Kidney (tissue), 14 donors: Measurements from ENCODE around the gene SENP2. TPM values are rescaled to one million over a fixed set of nuclear protein-coding genes. Genes with fewer than 3 reads are reported as not detected.

Experiments used
- DNase-seq, 5 donors: peaks; one replicate each; pipeline ENCODE4 v3.0.0-alpha.2; 2013 to 2020
- FAIRE-seq: peaks from 2 replicates; lab custom pipeline; 2012; peaks lifted over from hg19 to GRCh38; lab: Jason Lieb, UNC
- H3K27ac ChIP-seq, 2 donors: one replicate each; pipeline ENCODE4 v1.7.0; 2013; ENCODE audit warnings: low read depth in 2 of 2, low read length in 2 of 2, inconsistent platforms in 1 of 2
- H3K27me3 ChIP-seq: one replicate; pipeline ENCODE4 v1.7.1; 2013; ENCODE audit warnings: low read length, inconsistent platforms; ENCODE audit not compliant: control insufficient read depth, insufficient read depth
- H3K36me3 ChIP-seq, 3 donors: one replicate each; pipeline versions ENCODE4 v1.7.0 to v1.7.1; 2013; ENCODE audit warnings: low read length in 3 of 3, control low read depth in 1 of 3, inconsistent platforms in 1 of 3; ENCODE audit not compliant: insufficient read depth in 3 of 3, control insufficient read depth in 2 of 3
- H3K4me1 ChIP-seq, 3 donors: one replicate each; pipeline versions ENCODE4 v1.7.0 to v1.7.1; 2013; ENCODE audit warnings: low read length in 3 of 3, inconsistent platforms in 1 of 3, low read depth in 1 of 3; ENCODE audit not compliant: control insufficient read depth in 2 of 3, insufficient read depth in 2 of 3
- H3K4me3 ChIP-seq, 3 donors: one replicate each; pipeline versions ENCODE4 v1.7.0 to v1.8.1; 2013; ENCODE audit warnings: low read length in 3 of 3, control low read depth in 1 of 3, inconsistent platforms in 1 of 3
- H3K9ac ChIP-seq, 3 donors: one replicate each; pipeline versions ENCODE4 v1.7.0 to v1.7.1; 2013; ENCODE audit warnings: low read length in 3 of 3, control low read depth in 1 of 3, inconsistent platforms in 1 of 3
- H3K9me3 ChIP-seq, 3 donors: one replicate each; pipeline versions ENCODE4 v1.7.0 to v1.7.1; 2013; ENCODE audit warnings: low read length in 3 of 3, control low read depth in 1 of 3, inconsistent platforms in 1 of 3; ENCODE audit not compliant: control insufficient read depth in 2 of 3, insufficient read depth in 1 of 3
- intact Hi-C: fragments of 100-400 bp; cut with DNase I; formaldehyde crosslinking; loops from one replicate; pipeline ENCODE4 v1.11.1; 2022
- polyA plus RNA-seq: library from polyadenylated mRNA; stranded (reverse); fragments of 350-450 nt; fragmentation: Illumina TruSeq; extraction: RNeasy Lipid Tissue Mini Kit (QIAGEN cat#74804); gene quantifications from one replicate; pipeline ENCODE4 v1.2.3, GENCODE V29; 2014; ENCODE audit warnings: low read depth, low replicate concordance; ENCODE audit not compliant: insufficient read depth
- total RNA-seq: library from RNA; stranded (reverse); fragmentation: NEBNext Ultra II Directional; extraction: Animal tissue kit (Norgen Biotek cat#: 25700); gene quantifications from one replicate; pipeline ENCODE4 v1.2.1, GENCODE V29; 2021
- TF ChIP-seq, protein P1 (sequence below): IDR thresholded peaks from 3 replicates; pipeline ENCODE4 v1.5.1; 2012; ENCODE audit warnings: mild to moderate bottlenecking, moderate library complexity, borderline replicate concordance; ENCODE audit not compliant: insufficient read depth; ENCODE audit errors: extremely low read depth
- donor health status: control.
- donor health status: control.
- donor health status: control.
- donor health status: control.
- donor health status: control.
- donor health status: DM: yes; HTN: yes; CAD: no.
- donor health status: Normal renal cell carcinoma (clear cell type).

Gene SENP2
- total and polyA plus RNA-seq, 2 donors from 2014 or later: 10.8 to 29.6 TPM

DNA sequence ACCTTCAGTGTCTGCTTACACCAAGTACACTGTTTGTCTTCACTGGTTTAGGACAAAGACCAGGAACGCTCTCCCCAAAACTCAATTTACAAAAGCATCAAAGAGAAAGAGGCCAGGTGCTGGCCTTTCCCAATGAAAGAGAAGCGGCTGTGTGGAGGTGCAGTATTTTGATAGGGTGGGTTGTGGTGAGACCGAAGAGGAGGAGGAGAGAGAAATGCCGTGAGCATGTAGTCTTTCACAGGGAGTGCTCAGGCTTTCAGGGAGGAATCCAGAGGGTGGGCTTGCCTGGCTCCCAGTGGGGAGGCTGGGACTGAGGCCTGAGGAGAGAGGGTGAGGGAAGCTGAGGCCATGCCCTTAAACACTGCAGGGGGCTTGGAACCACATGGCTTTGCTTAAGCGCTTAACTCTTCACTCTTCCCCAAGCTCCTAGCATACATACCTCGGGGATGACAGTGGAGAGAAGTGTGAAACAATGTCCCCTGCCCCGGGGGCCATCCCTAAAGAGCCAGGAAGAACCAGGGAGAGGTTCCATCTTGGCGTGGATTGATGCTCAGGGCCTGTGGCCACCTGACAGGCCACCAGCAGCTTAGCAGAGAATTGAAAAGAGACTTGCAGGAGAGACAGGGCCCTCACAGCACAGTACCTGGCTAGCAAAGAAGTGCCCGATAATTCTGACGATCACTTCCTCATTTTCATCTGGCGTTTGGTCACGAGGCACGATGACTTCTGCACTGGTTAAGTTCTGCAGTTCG is 60.5 kb downstream of the SENP2 start:
- H3K4me1 ChIP-seq: no peaks in the 10 kb centered on the region
- FAIRE-seq (no peak), DNase-seq (no peak)
- no peak overlapping the region for H3K9ac ChIP-seq
- H3K27ac ChIP-seq: no peak overlapping the region
- H3K4me3 ChIP-seq: no peak overlapping the region
- peaks cover 0 to 8% (median 0%) of the 10 kb centered on the region in 3 donors for H3K36me3 ChIP-seq
- intact Hi-C loops: no loop called here
- TF ChIP-seq, protein P1, sequence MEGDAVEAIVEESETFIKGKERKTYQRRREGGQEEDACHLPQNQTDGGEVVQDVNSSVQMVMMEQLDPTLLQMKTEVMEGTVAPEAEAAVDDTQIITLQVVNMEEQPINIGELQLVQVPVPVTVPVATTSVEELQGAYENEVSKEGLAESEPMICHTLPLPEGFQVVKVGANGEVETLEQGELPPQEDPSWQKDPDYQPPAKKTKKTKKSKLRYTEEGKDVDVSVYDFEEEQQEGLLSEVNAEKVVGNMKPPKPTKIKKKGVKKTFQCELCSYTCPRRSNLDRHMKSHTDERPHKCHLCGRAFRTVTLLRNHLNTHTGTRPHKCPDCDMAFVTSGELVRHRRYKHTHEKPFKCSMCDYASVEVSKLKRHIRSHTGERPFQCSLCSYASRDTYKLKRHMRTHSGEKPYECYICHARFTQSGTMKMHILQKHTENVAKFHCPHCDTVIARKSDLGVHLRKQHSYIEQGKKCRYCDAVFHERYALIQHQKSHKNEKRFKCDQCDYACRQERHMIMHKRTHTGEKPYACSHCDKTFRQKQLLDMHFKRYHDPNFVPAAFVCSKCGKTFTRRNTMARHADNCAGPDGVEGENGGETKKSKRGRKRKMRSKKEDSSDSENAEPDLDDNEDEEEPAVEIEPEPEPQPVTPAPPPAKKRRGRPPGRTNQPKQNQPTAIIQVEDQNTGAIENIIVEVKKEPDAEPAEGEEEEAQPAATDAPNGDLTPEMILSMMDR: no peak
- H3K9me3 ChIP-seq: no peaks in the 10 kb centered on the region
- H3K27me3 ChIP-seq: no peaks in the 10 kb centered on the region

DNA sequence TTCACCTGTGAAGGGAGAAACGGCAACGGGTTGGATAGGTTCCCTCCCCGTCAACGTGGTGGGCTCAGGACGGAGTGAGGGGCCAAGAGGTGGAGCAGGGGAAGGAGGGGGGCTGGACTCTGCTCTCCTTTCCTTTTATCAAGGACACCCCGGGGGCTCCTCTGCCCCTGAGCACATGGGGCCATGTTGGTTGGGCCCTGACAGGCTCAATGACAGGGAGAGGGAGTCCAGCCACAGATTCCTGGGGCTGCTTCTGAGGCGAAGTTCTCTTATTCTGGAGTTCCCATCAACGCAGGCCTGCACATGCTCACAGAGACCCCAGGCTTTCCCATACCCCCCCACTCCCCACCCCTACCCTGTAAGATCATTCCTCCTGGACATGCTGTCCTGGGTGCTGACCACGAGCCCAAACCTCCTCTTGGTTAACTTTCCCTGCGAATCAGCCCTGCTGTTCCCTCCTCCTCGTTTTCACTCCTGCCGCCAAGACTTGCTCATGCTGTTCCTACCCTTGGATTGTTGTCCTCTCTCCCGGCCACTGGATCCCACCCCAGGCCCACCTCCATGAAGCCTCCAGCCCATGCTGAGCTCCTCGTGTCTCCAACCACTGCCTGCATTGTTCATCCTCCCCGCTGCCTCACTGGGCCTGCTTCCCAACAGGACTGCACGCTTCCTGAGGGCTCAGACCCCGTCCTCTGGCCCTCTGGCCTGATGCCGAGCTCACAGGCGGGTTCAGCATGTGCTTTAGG is 61.2 kb downstream of the SENP2 start:
- H3K4me3 ChIP-seq: no peak overlapping the region
- DNase-seq (no peak), FAIRE-seq (no peak)
- peaks cover 0 to 6% (median 2%) of the 10 kb centered on the region in 3 donors for H3K36me3 ChIP-seq
- no peak overlapping the region for H3K9ac ChIP-seq
- H3K9me3 ChIP-seq: no peaks in the 10 kb centered on the region
- TF ChIP-seq, protein P1: no peak
- H3K4me1 ChIP-seq: no peaks in the 10 kb centered on the region
- intact Hi-C loops: no loop called here
- no peak overlapping the region for H3K27ac ChIP-seq
- H3K27me3 ChIP-seq: no peaks in the 10 kb centered on the region

DNA sequence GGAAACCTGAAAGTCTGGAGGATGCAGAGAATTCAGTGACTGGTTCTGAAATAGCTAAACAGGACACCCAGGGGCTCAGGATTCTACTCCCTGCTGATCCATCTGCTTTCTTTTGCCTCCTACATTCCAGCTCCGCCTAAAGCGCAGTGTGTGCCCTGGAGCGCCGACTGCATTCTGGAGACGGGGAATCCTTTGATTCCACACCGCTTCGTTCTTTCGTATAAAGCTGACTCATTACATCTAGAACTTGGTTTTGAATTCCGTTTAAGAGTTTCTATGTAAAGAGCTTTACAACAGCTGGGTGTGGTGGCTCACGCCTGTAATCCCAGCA is 61.8 kb downstream of the SENP2 start:
- Histone ChIP-seq H3K9ac (no peak overlapping the region), H3K36me3 (peaks cover 2 to 11% (median 6%) of the 10 kb centered on the region in 3 donors), H3K4me3 (no peak overlapping the region), H3K27ac (no peak overlapping the region), H3K27me3 (no peaks in the 10 kb centered on the region), H3K9me3 (no peaks in the 10 kb centered on the region), H3K4me1 (no peaks in the 10 kb centered on the region)
- no peak for DNase-seq
- TF ChIP-seq, protein P1: no peak
- intact Hi-C loops: no loop called here
- no peak for FAIRE-seq
